GM12892 (cell line): Measurements from ENCODE around the gene CIB1.

Source experiments
- POLR2A ChIP-seq: IDR thresholded peaks from 2 replicates; pipeline ENCODE4 v1.6.1; 2011; ENCODE audit warnings: low read depth, low read length, control low read depth
- TAF1 ChIP-seq: IDR thresholded peaks from 2 replicates; pipeline ENCODE4 v1.6.1; 2011; ENCODE audit warnings: low read depth, mild to moderate bottlenecking, control low read depth, low read length, borderline replicate concordance

GRCh38 chr15:90262426-90262825 lies 28.7 kb upstream of the CIB1 start:
- TF ChIP-seq POLR2A (no peak), TAF1 (no peak)
